Left ventricle myocardium inferior (tissue), 1 donor: ENCODE measurements around the gene NT5DC1. TPM values are rescaled to one million over a fixed set of nuclear protein-coding genes. Genes with fewer than 3 reads are reported as not detected.

Experiments
- DNase-seq: peaks from one replicate; pipeline ENCODE4 v3.0.0-alpha.2; 2020
- H3K27ac ChIP-seq: fragments of 200-600 bp; replicated peaks from 2 replicates; pipeline ENCODE4 v1.8.0; 2021
- H3K27me3 ChIP-seq: fragments of 200-600 bp; 2 replicates; pipeline ENCODE4 v1.8.0; 2021; ENCODE audit warnings: low read depth
- H3K36me3 ChIP-seq: fragments of 200-600 bp; 2 replicates; pipeline ENCODE4 v1.8.0; 2021
- H3K4me1 ChIP-seq: fragments of 200-600 bp; 2 replicates; pipeline ENCODE4 v1.8.0; 2021
- H3K4me3 ChIP-seq: fragments of 200-600 bp; 2 replicates; pipeline ENCODE4 v1.8.0; 2021; ENCODE audit warnings: mild to moderate bottlenecking, moderate library complexity
- H3K9me3 ChIP-seq: fragments of 200-600 bp; replicated peaks from 2 replicates; pipeline ENCODE4 v1.8.0; 2021
- intact Hi-C: fragments of 100-400 bp; cut with micrococcal nuclease; formaldehyde crosslinking; loops from one replicate; pipeline ENCODE4 v1.11.0; 2022
- total RNA-seq: library from RNA; stranded (reverse); fragmentation: NEBNext Ultra II Directional; extraction: Animal tissue kit (Norgen Biotek cat#: 25700); gene quantifications from one replicate; pipeline ENCODE4 v1.2.1, GENCODE V29; 2021
- TF ChIP-seq, protein P1 (sequence below): fragments of 200-600 bp; IDR thresholded peaks from 2 replicates; pipeline ENCODE4 v1.8.0; 2021; ENCODE audit warnings: antibody characterized with exemption, mild to moderate bottlenecking, borderline replicate concordance
- donor health status: DM: no; HTN: yes; CAD: no; lungs with severe emphysema.

NT5DC1 gene
- total RNA-seq, 1 donor from 2014 or later, result 64.3 TPM

DNA sequence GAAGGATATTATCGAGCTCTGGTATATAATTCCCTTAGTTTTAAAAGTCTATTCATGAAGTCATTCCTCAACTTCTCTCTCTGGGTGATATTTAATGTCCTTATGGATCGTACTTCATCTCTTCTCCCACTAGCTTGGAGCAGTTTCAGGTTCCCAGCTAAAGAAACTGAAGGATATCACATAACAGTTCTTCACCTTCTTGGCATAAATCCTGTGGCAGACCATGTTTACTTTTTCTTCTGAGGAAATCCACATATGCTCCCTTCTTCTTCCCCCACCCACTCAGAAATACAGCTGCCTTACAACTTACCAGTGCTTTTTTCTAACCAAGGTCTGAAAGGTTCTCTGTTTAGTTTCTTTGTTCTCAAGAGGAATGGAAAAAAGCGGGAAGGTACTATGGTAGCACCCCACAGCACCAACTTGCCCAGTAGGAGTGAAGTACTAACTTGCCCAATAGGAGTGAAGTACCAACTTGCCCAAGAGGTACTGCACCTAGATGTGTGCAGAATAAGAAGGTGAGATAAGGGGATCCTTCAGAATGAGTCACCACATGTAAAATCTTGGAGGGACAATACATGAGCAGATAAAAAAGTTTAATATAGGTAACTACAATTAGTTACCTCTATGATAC lies 100.1 kb downstream of the NT5DC1 start:
- H3K4me3 ChIP-seq, result no peak overlapping the region
- H3K9me3 ChIP-seq, result no peaks in the 10 kb centered on the region
- intact Hi-C loops, result no loop called here
- DNase-seq, result no peak
- H3K4me1 ChIP-seq, result peaks cover 29% of the 10 kb centered on the region
- no peaks in the 10 kb centered on the region for H3K36me3 ChIP-seq
- H3K27me3 ChIP-seq, result no peaks in the 10 kb centered on the region
- H3K27ac ChIP-seq, result no peak overlapping the region
- TF ChIP-seq, protein P1, sequence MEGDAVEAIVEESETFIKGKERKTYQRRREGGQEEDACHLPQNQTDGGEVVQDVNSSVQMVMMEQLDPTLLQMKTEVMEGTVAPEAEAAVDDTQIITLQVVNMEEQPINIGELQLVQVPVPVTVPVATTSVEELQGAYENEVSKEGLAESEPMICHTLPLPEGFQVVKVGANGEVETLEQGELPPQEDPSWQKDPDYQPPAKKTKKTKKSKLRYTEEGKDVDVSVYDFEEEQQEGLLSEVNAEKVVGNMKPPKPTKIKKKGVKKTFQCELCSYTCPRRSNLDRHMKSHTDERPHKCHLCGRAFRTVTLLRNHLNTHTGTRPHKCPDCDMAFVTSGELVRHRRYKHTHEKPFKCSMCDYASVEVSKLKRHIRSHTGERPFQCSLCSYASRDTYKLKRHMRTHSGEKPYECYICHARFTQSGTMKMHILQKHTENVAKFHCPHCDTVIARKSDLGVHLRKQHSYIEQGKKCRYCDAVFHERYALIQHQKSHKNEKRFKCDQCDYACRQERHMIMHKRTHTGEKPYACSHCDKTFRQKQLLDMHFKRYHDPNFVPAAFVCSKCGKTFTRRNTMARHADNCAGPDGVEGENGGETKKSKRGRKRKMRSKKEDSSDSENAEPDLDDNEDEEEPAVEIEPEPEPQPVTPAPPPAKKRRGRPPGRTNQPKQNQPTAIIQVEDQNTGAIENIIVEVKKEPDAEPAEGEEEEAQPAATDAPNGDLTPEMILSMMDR, result no peak

DNA sequence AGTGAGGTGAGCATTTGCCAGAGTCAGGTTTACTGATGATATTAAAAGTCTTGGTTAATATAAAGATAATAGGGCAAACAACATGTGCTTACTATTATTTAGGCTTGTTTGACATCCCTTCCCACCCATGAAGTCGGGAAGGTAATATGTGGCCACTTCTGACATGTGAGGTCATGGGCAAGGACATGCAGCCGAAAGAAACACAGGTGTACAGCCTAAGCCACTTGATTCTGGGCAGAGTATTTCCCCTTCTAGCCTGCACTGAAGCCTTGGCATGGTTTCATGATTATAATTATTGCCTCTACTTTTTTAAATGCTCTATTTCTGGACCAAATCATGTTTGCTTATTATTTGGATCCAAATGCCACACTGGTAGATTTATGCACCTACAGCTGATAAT lies 100.9 kb downstream of the NT5DC1 start:
- no peaks in the 10 kb centered on the region for H3K27me3 ChIP-seq
- TF ChIP-seq, protein P1, result no peak
- H3K36me3 ChIP-seq, result no peaks in the 10 kb centered on the region
- H3K4me3 ChIP-seq, result no peak overlapping the region
- no peak overlapping the region for H3K27ac ChIP-seq
- H3K9me3 ChIP-seq, result no peaks in the 10 kb centered on the region
- H3K4me1 ChIP-seq, result peaks cover 32% of the 10 kb centered on the region
- no peak for DNase-seq
- intact Hi-C loops, result no loop called here

DNA sequence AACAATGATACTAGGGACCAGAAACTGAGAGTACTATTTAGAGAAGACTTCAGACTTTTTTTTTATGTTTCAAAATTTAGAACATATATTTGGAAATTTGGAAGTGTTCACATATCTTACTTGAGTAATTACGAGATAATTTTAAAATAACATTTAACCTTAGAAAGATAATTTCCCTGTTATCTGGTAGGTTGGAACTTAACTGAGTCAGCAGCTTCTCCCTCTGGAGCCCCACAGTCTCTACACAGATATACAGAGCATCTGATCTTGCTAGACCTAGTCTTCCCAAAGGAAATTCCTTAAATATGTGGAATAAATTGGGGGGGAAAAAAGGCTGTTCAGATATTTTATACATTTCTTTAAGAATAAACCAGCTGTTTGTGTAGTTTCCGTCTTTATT lies 104.6 kb downstream of the NT5DC1 start:
- no peaks in the 10 kb centered on the region for H3K27me3 ChIP-seq
- H3K27ac ChIP-seq, result no peak overlapping the region
- no peak for DNase-seq
- H3K4me1 ChIP-seq, result peaks cover 28% of the 10 kb centered on the region
- H3K36me3 ChIP-seq, result no peaks in the 10 kb centered on the region
- H3K9me3 ChIP-seq, result no peaks in the 10 kb centered on the region
- H3K4me3 ChIP-seq, result no peak overlapping the region
- TF ChIP-seq, protein P1, result no peak
- intact Hi-C loops, result no loop called here

DNA sequence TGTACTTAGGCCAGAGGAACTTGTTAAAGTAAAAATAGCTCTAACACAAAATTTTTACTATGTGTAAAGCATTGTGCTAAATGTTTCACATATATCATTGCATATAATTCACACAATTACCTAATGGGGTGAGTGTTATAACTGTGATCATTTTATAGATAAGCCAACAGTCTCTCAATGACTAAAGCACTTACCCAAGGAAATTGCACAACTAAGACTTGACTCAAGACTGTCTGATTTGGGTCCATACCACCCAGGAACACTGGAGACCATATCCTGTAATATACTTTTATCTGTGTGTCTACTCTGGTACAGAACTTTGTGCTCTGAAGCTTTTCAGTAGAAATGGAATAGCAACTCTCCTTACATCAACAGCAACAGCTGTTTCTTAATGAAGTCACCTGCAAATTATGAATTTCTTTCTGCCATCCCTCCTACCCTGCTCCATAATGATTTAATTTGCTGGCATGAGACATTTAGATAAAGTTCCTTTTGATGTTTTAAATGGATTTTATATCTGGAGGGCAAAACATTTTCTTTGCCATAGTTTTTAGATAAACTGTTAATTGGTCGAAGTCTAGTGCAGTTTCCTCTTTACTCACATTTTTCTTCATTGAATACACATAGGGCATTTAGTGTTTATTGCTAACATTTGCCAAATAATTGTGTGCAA lies 105.7 kb downstream of the NT5DC1 start:
- no peak for DNase-seq
- Histone ChIP-seq H3K9me3 (no peaks in the 10 kb centered on the region), H3K4me1 (peaks cover 34% of the 10 kb centered on the region), H3K4me3 (no peak overlapping the region), H3K27me3 (no peaks in the 10 kb centered on the region), H3K36me3 (no peaks in the 10 kb centered on the region), H3K27ac (no peak overlapping the region)
- TF ChIP-seq, protein P1, result no peak
- intact Hi-C loops, result no loop called here

DNA sequence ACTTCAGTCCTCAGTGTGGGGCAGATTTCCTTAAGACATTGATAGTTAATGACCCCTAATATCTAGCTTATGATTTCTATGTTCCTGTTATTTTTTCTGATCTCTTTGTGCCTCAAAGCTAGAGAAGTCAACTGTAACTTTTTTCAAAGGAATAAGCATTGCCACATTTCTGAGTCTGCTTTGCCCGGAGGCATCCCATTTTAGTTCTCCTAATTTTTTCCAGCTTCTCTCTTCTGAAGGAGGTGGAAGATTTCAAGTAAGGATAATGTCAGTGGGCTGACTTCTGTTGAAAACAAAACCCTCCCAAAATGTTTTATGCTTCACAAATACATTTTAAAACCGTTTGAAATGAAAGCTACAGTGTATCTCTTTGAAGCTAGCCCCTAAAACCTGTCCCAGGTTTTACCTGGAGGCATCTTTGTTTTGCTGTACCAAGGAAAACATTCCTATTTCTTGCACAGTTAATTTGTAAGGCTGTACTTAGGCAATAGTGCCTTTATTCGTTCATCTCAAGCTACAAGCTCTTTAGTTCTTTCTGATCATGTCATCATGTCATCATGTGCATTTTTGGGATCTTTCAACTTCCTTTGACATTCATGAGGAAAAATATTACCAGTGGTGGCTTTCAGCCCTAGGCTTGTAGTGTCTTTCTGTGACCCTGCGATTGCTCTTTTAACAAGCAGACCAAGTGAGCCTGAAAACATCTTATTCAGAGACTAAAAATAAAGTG lies 107.6 kb downstream of the NT5DC1 start:
- no peaks in the 10 kb centered on the region for H3K9me3 ChIP-seq
- no peak for DNase-seq
- TF ChIP-seq, protein P1, result no peak
- no peaks in the 10 kb centered on the region for H3K36me3 ChIP-seq
- H3K4me1 ChIP-seq, result peaks cover 19% of the 10 kb centered on the region
- intact Hi-C loops, result no loop called here
- H3K4me3 ChIP-seq, result no peak overlapping the region
- H3K27me3 ChIP-seq, result no peaks in the 10 kb centered on the region
- H3K27ac ChIP-seq, result no peak overlapping the region
